ENCODE measurements around the gene COL9A3.
A peak's percentile ranks its signal among the peaks of the same experiment; 100 is the strongest.

The COL9A3 gene

DNA sequence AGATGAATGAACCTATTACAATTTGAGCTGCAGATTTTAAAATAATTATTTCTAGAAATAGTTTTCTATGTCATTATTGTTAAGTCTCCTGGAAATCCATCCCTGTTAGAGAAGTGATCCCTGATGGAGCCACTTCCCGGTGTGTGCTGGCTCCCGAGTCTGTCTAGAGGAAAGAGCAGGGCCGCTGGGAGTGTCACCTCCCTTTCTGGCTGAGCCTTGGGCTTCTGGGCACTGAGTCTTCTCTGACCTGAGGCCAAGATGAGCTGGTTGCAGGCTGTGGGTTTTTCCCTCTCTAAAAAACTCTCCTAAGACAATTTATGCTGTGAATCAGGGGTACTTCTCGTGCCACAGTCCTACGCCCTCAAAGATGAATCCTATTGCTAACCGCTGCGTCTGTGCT is 73.6 kb downstream of the COL9A3 start:
- peak in 1 of 56 donors; percentile 15 for DNase-seq
